Progenitor cell of endocrine pancreas (in vitro differentiated cells): ENCODE data around the gene RFX3. TPM values are rescaled to one million over a fixed set of nuclear protein-coding genes. Genes with fewer than 3 reads are reported as not detected.

Experiments used
- DNase-seq: peaks from one replicate; pipeline ENCODE4 v3.0.0; 2021; ENCODE audit warnings: low spot score; ENCODE audit not compliant: unreplicated experiment
- H3K27ac Mint-ChIP-seq: 2 replicates; pipeline ENCODE4 v1.8.0; 2021; ENCODE audit warnings: mild to moderate bottlenecking, moderate library complexity, mixed read lengths
- H3K27me3 Mint-ChIP-seq: 2 replicates; pipeline ENCODE4 v1.8.0; 2021; ENCODE audit warnings: mixed read lengths
- H3K36me3 Mint-ChIP-seq: 2 replicates; pipeline ENCODE4 v1.8.0; 2022; ENCODE audit warnings: mixed read lengths; ENCODE audit not compliant: insufficient read depth
- H3K4me1 Mint-ChIP-seq: 2 replicates; pipeline ENCODE4 v1.8.0; 2021; ENCODE audit warnings: low read depth, mixed read lengths
- H3K4me3 Mint-ChIP-seq: 2 replicates; pipeline ENCODE4 v1.8.0; 2021; ENCODE audit warnings: low read depth, mild to moderate bottlenecking, moderate library complexity, mixed read lengths
- H3K9me3 Mint-ChIP-seq: 2 replicates; pipeline ENCODE4 v1.8.0; 2021; ENCODE audit warnings: low read depth, mixed read lengths
- CTCF ChIP-seq: fragments of 200-600 bp; sonication (generic); IDR thresholded peaks from one replicate; pipeline ENCODE4 v1.5.0; 2021; ENCODE audit warnings: antibody characterized with exemption, mild to moderate bottlenecking; ENCODE audit not compliant: unreplicated experiment
- total RNA-seq: library from RNA; stranded (reverse); gene quantifications from 2 replicates; pipeline ENCODE4 v1.2.1, GENCODE V29; 2021

Gene RFX3
- total RNA-seq, 1 donor from 2014 or later, result 53.9 TPM

- no peak for TF ChIP-seq CTCF
- Mint-ChIP-seq H3K36me3 (peaks cover 4% of the 10 kb centered on the region), H3K27me3 (no peaks in the 10 kb centered on the region), H3K4me1 (peaks cover 11% of the 10 kb centered on the region), H3K27ac (no peak overlapping the region), H3K4me3 (no peak overlapping the region), H3K9me3 (peaks cover 5% of the 10 kb centered on the region)
- DNase-seq, result no peak
These were observed 11.0 kb downstream of the RFX3 start for GRCh38 chr9:3514786-3515185.

- no peak for TF ChIP-seq CTCF
- H3K27ac Mint-ChIP-seq, result no peak overlapping the region
- H3K36me3 Mint-ChIP-seq, result peaks cover 4% of the 10 kb centered on the region
- H3K9me3 Mint-ChIP-seq, result peaks cover 5% of the 10 kb centered on the region
- peaks cover 16% of the 10 kb centered on the region for H3K4me1 Mint-ChIP-seq
- no peaks in the 10 kb centered on the region for H3K27me3 Mint-ChIP-seq
- DNase-seq, result no peak
- no peak overlapping the region for H3K4me3 Mint-ChIP-seq
These were observed 12.5 kb downstream of the RFX3 start for GRCh38 chr9:3513265-3513818.

- H3K27me3 Mint-ChIP-seq, result no peaks in the 10 kb centered on the region
- no peak for DNase-seq
- H3K9me3 Mint-ChIP-seq, result peaks cover 5% of the 10 kb centered on the region
- peaks cover 13% of the 10 kb centered on the region for H3K4me1 Mint-ChIP-seq
- H3K4me3 Mint-ChIP-seq, result no peak overlapping the region
- H3K27ac Mint-ChIP-seq, result peak overlapping the region; percentile 2
- TF ChIP-seq CTCF, result no peak
- H3K36me3 Mint-ChIP-seq, result peaks cover 4% of the 10 kb centered on the region
These were observed 14.2 kb downstream of the RFX3 start for GRCh38 chr9:3511551-3511950.

- DNase-seq, result no peak
- H3K36me3 Mint-ChIP-seq, result peaks cover 4% of the 10 kb centered on the region
- TF ChIP-seq CTCF, result no peak
- H3K9me3 Mint-ChIP-seq, result peaks cover 5% of the 10 kb centered on the region
- no peaks in the 10 kb centered on the region for H3K27me3 Mint-ChIP-seq
- peaks cover 13% of the 10 kb centered on the region for H3K4me1 Mint-ChIP-seq
- no peak overlapping the region for H3K27ac Mint-ChIP-seq
- H3K4me3 Mint-ChIP-seq, result no peak overlapping the region
These were observed 15.0 kb downstream of the RFX3 start for GRCh38 chr9:3510796-3511195.

- H3K27me3 Mint-ChIP-seq, result no peaks in the 10 kb centered on the region
- DNase-seq, result no peak
- peaks cover 5% of the 10 kb centered on the region for H3K9me3 Mint-ChIP-seq
- H3K4me1 Mint-ChIP-seq, result peaks cover 13% of the 10 kb centered on the region
- no peak overlapping the region for H3K4me3 Mint-ChIP-seq
- peaks cover 5% of the 10 kb centered on the region for H3K36me3 Mint-ChIP-seq
- TF ChIP-seq CTCF, result no peak
- peak overlapping the region; percentile 62 for H3K27ac Mint-ChIP-seq
These were observed 15.9 kb downstream of the RFX3 start for GRCh38 chr9:3509926-3510325.
